HL-60 (cell line): ENCODE data around the gene ALDH1B1.

ENCODE experiments used
- DNase-seq, 2 experiments: peaks; one replicate each; pipeline ENCODE4 v3.0.0-alpha.2; 2010 to 2020; ENCODE audit warnings: low read depth in 1 of 2, low spot score in 1 of 2
- H3K27ac ChIP-seq: fragments of 250-450 bp; sonication (Bioruptor Pico); replicated peaks from 2 replicates; pipeline ENCODE4 v1.5.1; 2020; ENCODE audit warnings: mild to moderate bottlenecking, moderate library complexity
- H3K27me3 ChIP-seq: fragments of 250-450 bp; sonication (Bioruptor Pico); 2 replicates; pipeline ENCODE4 v1.5.1; 2021; ENCODE audit warnings: mild to moderate bottlenecking, moderate library complexity; ENCODE audit not compliant: insufficient read depth, poor library complexity, severe bottlenecking
- H3K4me3 ChIP-seq: replicated peaks from 2 replicates; pipeline ENCODE4 v1.5.1; 2011; ENCODE audit warnings: mild to moderate bottlenecking, control low read depth, low read length; ENCODE audit not compliant: insufficient read depth
- CTCF ChIP-seq: IDR thresholded peaks from one replicate; pipeline ENCODE4 v1.5.1; 2011; ENCODE audit warnings: low read length, control low read depth, inconsistent platforms; ENCODE audit not compliant: insufficient read depth
- GABPA ChIP-seq: IDR thresholded peaks from 2 replicates; pipeline ENCODE4 v1.6.1; 2012; ENCODE audit warnings: low read depth
- POLR2AphosphoS5 ChIP-seq: IDR thresholded peaks from 2 replicates; pipeline ENCODE4 v1.6.1; 2012; ENCODE audit warnings: low read depth
- SPI1 ChIP-seq: IDR thresholded peaks from 2 replicates; pipeline ENCODE4 v1.6.1; 2012; ENCODE audit warnings: low read depth, mild to moderate bottlenecking, borderline replicate concordance
- TF ChIP-seq, protein P1 (sequence below): IDR thresholded peaks from 2 replicates; pipeline ENCODE4 v1.6.1; 2012; ENCODE audit warnings: low read depth; ENCODE audit not compliant: insufficient replicate concordance

The ALDH1B1 gene

DNA sequence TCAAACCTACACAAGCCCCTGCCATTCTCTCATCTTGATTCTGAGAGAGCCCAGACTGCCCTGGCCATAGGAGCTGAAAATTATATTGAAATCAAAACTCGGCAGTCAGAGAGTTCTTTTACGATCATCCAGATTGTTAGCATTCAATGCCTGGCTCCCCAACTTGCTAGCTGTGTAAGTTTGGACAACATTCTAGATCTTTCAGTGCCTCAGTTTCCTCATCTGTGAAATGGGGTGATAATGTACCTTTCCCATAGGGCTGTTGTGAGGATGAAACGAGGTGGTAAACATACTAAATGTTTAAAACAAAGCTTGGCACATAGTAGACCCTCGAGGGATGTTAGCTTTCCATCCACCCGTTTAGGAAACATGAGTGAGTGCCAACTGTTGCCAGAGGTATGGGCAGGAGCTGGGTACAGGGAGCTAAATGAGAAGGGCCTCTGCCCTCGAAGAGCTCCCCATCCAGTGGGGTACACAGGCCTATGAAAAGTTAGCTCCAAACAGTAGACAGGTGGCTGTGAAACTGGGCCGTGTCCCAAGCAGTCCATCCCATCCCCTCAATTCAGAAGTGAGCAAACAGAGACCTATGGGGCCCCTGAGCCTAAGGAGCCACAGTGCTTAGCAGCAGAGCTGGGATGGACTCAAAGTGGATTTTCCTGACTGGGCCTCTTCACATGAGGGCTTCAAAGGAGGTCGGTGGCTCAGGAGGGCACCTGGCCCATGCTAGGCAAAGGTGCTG, 49.0 kb downstream of the ALDH1B1 start:
- no peak overlapping the region for H3K4me3 ChIP-seq
- no peak overlapping the region for H3K27ac ChIP-seq
- DNase-seq = no peak
- H3K27me3 ChIP-seq = no peaks in the 10 kb centered on the region
- no peak for TF ChIP-seq POLR2AphosphoS5
- TF ChIP-seq GABPA = no peak
- no peak for TF ChIP-seq CTCF
- TF ChIP-seq SPI1 = no peak
- TF ChIP-seq, protein P1, sequence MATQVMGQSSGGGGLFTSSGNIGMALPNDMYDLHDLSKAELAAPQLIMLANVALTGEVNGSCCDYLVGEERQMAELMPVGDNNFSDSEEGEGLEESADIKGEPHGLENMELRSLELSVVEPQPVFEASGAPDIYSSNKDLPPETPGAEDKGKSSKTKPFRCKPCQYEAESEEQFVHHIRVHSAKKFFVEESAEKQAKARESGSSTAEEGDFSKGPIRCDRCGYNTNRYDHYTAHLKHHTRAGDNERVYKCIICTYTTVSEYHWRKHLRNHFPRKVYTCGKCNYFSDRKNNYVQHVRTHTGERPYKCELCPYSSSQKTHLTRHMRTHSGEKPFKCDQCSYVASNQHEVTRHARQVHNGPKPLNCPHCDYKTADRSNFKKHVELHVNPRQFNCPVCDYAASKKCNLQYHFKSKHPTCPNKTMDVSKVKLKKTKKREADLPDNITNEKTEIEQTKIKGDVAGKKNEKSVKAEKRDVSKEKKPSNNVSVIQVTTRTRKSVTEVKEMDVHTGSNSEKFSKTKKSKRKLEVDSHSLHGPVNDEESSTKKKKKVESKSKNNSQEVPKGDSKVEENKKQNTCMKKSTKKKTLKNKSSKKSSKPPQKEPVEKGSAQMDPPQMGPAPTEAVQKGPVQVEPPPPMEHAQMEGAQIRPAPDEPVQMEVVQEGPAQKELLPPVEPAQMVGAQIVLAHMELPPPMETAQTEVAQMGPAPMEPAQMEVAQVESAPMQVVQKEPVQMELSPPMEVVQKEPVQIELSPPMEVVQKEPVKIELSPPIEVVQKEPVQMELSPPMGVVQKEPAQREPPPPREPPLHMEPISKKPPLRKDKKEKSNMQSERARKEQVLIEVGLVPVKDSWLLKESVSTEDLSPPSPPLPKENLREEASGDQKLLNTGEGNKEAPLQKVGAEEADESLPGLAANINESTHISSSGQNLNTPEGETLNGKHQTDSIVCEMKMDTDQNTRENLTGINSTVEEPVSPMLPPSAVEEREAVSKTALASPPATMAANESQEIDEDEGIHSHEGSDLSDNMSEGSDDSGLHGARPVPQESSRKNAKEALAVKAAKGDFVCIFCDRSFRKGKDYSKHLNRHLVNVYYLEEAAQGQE = no peak

DNA sequence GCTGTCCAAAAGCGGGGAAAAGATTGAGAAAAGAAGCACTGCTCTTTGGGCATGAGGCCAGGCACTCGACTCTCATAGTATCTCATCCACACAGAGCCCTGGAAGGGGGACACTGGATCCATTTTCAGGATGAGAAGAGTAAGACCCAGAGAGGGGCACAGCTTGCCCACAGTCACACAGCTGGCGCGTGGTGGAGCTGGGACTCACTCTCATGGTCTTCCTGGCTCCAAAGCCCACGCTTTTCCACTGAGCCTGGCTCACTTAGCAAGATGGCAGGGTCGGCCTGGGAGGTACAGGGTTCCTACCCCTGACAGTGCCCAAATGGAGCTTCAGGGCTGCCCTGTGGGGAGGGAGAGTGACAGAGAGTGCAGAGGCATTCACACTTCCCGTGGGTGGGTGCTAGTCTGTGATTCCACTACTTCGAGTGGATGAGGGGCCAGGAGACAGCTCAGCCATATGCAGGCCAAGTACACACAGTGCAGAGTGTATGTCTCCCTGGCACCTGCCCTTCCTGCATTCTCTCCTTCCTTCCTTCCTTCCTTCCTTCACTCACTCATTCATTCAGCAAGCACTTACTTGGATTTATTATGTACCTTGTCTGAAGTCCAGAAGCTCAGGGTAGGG, 50.1 kb downstream of the ALDH1B1 start:
- TF ChIP-seq SPI1 (no peak), CTCF (no peak), POLR2AphosphoS5 (no peak), GABPA (no peak)
- TF ChIP-seq, protein P1 = no peak

GRCh38 chr9:38443181-38443580, 50.7 kb downstream of the ALDH1B1 start:
- Histone ChIP-seq H3K27ac (no peak overlapping the region), H3K27me3 (no peaks in the 10 kb centered on the region), H3K4me3 (no peak overlapping the region)
- TF ChIP-seq GABPA (no peak), POLR2AphosphoS5 (no peak), SPI1 (no peak), CTCF (no peak)
- TF ChIP-seq, protein P1 = no peak
- DNase-seq = no peak

More for the DNA sequence above, 50.1 kb downstream of the ALDH1B1 start:
- DNase-seq = no peak
- Histone ChIP-seq H3K27ac (no peak overlapping the region), H3K4me3 (no peak overlapping the region), H3K27me3 (no peaks in the 10 kb centered on the region)
